Stimulated activated CD4-positive, alpha-beta T cell treated with anti-CD3 and anti-CD28 coated beads, Interleukin-2, amount 100 ng/mL, for 4 hours (primary cell): ENCODE results near the gene CDKN2B.
A peak's percentile ranks its signal among the peaks of the same experiment; 100 is the strongest.

Experiments
- DNase-seq: peaks from one replicate; pipeline ENCODE4 v3.0.0-alpha.2; 2020; ENCODE audit warnings: low read depth

The CDKN2B gene

GRCh38 chr9:21993893-21994555 is 15.1 kb downstream of the CDKN2B start, which contains the start of gene CDKN2A:
Gene CDKN2A (minus strand): TSS chr9:21994392.
- no peak for DNase-seq

- DNase-seq, result no peak
Observed at GRCh38 chr9:21993007-21993406, 16.1 kb downstream of the CDKN2B start.

- DNase-seq, result no peak
Observed at GRCh38 chr9:21991072-21991959, 17.8 kb downstream of the CDKN2B start.

- no peak for DNase-seq
Observed at GRCh38 chr9:21989440-21990189, 19.5 kb downstream of the CDKN2B start.

- no peak for DNase-seq
Observed at GRCh38 chr9:21988056-21988990, 20.8 kb downstream of the CDKN2B start.

GRCh38 chr9:21985964-21986667 is 23.0 kb downstream of the CDKN2B start:
- DNase-seq, result no peak

- no peak for DNase-seq
Observed at GRCh38 chr9:21984101-21984500, 25.0 kb downstream of the CDKN2B start.

GRCh38 chr9:21983561-21983935 is 25.6 kb downstream of the CDKN2B start:
- DNase-seq, result no peak

- no peak for DNase-seq
Observed at GRCh38 chr9:21982861-21983560, 26.1 kb downstream of the CDKN2B start.

- DNase-seq, result no peak
Observed at GRCh38 chr9:21982391-21982790, 26.7 kb downstream of the CDKN2B start.

GRCh38 chr9:21976334-21976875 is 32.7 kb downstream of the CDKN2B start:
- no peak for DNase-seq

- peak; percentile 61 for DNase-seq
Observed at GRCh38 chr9:21974722-21975409, 34.2 kb downstream of the CDKN2B start.

GRCh38 chr9:21974343-21974721 is 34.8 kb downstream of the CDKN2B start:
- no peak for DNase-seq

GRCh38 chr9:21972361-21972760 is 36.7 kb downstream of the CDKN2B start:
- DNase-seq, result no peak

GRCh38 chr9:21970800-21971640 is 38.1 kb downstream of the CDKN2B start:
- no peak for DNase-seq

GRCh38 chr9:21969951-21970799 is 38.9 kb downstream of the CDKN2B start:
- no peak for DNase-seq
